Activated naive CD8-positive, alpha-beta T cell treated with anti-CD3 and anti-CD28 coated beads for 36 hours (primary cell): ENCODE results near the gene LDLRAD4. TPM values are rescaled to one million over a fixed set of nuclear protein-coding genes. Genes with fewer than 3 reads are reported as not detected.

Source experiments
- DNase-seq: peaks from one replicate; pipeline ENCODE4 v3.0.0; 2021
- H3K27ac Mint-ChIP-seq: one replicate; pipeline ENCODE4 v1.8.0; 2022; ENCODE audit warnings: mild to moderate bottlenecking, moderate library complexity, mixed read lengths
- H3K27me3 Mint-ChIP-seq: one replicate; pipeline ENCODE4 v1.8.0; 2022; ENCODE audit warnings: mild to moderate bottlenecking, mixed read lengths
- H3K36me3 Mint-ChIP-seq: one replicate; pipeline ENCODE4 v1.8.0; 2021; ENCODE audit warnings: mild to moderate bottlenecking, mixed read lengths
- H3K4me1 Mint-ChIP-seq: one replicate; pipeline ENCODE4 v1.8.0; 2021; ENCODE audit warnings: mixed read lengths
- H3K4me3 Mint-ChIP-seq: one replicate; pipeline ENCODE4 v1.8.0; 2022; ENCODE audit warnings: mild to moderate bottlenecking, moderate library complexity, mixed read lengths
- H3K9me3 Mint-ChIP-seq: one replicate; pipeline ENCODE4 v1.8.0; 2022; ENCODE audit warnings: mixed read lengths
- total RNA-seq, 2 experiments: library from RNA; stranded (reverse); gene quantifications; one replicate each; pipeline ENCODE4 v1.2.3, GENCODE V29; 2021

Gene LDLRAD4
- total RNA-seq, 2 experiments from 2014 or later = 27.4 to 27.5 TPM

- H3K9me3 Mint-ChIP-seq = no peaks in the 10 kb centered on the region
- no peak overlapping the region for H3K4me3 Mint-ChIP-seq
- H3K27ac Mint-ChIP-seq = peak overlapping the region; percentile 93
- no peak for DNase-seq
- H3K4me1 Mint-ChIP-seq = peaks cover 54% of the 10 kb centered on the region
- no peaks in the 10 kb centered on the region for H3K27me3 Mint-ChIP-seq
- H3K36me3 Mint-ChIP-seq = peaks cover 10% of the 10 kb centered on the region
Measured at GRCh38 chr18:13435586-13436333, 217.2 kb downstream of the LDLRAD4 start.

DNA sequence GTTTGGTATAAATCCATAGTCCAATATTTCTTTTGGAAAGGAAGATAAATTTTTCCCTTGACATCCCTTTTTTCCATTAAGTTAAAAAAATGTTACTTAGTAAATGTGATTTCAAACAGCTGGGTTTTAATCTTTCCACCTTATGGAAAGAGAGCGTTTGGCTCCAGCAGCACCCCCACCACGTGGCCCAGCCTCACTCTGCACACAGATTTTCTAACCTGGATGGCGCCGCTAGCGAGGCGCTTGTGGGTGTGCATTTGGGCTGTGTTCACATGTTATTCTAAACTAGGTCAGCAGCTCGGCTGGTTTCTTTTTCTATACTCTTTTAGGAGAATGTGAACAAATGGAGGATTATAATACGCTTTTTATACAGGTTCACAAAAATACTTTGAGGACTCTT, 218.0 kb downstream of the LDLRAD4 start:
- H3K27ac Mint-ChIP-seq = peak overlapping the region; percentile 93
- peaks cover 54% of the 10 kb centered on the region for H3K4me1 Mint-ChIP-seq
- H3K4me3 Mint-ChIP-seq = peak overlapping the region; percentile 25
- DNase-seq = no peak
- H3K9me3 Mint-ChIP-seq = no peaks in the 10 kb centered on the region
- peaks cover 10% of the 10 kb centered on the region for H3K36me3 Mint-ChIP-seq
- H3K27me3 Mint-ChIP-seq = no peaks in the 10 kb centered on the region

GRCh38 chr18:13437034-13437433, 218.5 kb downstream of the LDLRAD4 start:
- Mint-ChIP-seq H3K4me1 (peaks cover 54% of the 10 kb centered on the region), H3K27me3 (no peaks in the 10 kb centered on the region), H3K27ac (peak overlapping the region; percentile 93), H3K4me3 (peak overlapping the region; percentile 68), H3K9me3 (no peaks in the 10 kb centered on the region), H3K36me3 (peaks cover 8% of the 10 kb centered on the region)
- DNase-seq = no peak

- Mint-ChIP-seq H3K36me3 (peaks cover 8% of the 10 kb centered on the region), H3K27ac (peak overlapping the region; percentile 93), H3K4me3 (peak overlapping the region; percentile 68), H3K4me1 (peaks cover 56% of the 10 kb centered on the region), H3K9me3 (no peaks in the 10 kb centered on the region), H3K27me3 (no peaks in the 10 kb centered on the region)
- DNase-seq = peak; percentile 58
Measured at GRCh38 chr18:13437796-13438506, 219.4 kb downstream of the LDLRAD4 start.

- H3K27me3 Mint-ChIP-seq = no peaks in the 10 kb centered on the region
- peaks cover 12% of the 10 kb centered on the region for H3K36me3 Mint-ChIP-seq
- peak overlapping the region; percentile 68 for H3K4me3 Mint-ChIP-seq
- DNase-seq = no peak
- H3K9me3 Mint-ChIP-seq = no peaks in the 10 kb centered on the region
- peaks cover 57% of the 10 kb centered on the region for H3K4me1 Mint-ChIP-seq
- peak overlapping the region; percentile 93 for H3K27ac Mint-ChIP-seq
Measured at GRCh38 chr18:13438507-13439056, 220.0 kb downstream of the LDLRAD4 start.

DNA sequence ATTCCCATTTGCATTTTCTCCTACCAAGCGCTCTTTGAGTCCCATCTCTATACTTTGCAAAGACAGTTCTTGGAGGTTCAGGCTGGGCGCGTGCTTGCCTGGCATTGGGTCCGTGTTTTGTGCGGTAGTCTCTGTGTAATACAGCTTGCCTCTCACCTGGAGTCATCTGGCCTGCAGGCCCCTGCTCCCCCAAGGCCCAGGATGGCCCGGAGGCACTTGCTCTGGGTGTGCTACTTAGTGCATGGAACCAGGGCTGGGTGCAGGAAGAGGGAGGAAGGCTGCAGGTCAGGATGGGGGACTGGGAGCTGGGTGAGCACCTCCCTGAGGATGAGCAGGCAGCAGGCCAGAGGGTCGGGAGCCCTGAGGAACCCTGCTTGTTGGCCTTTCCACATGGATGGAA, 220.9 kb downstream of the LDLRAD4 start:
- peak overlapping the region; percentile 11 for H3K4me3 Mint-ChIP-seq
- peaks cover 12% of the 10 kb centered on the region for H3K36me3 Mint-ChIP-seq
- peak overlapping the region; percentile 67 for H3K27ac Mint-ChIP-seq
- H3K9me3 Mint-ChIP-seq = no peaks in the 10 kb centered on the region
- peaks cover 63% of the 10 kb centered on the region for H3K4me1 Mint-ChIP-seq
- no peak for DNase-seq
- no peaks in the 10 kb centered on the region for H3K27me3 Mint-ChIP-seq

- Mint-ChIP-seq H3K36me3 (peaks cover 12% of the 10 kb centered on the region), H3K4me3 (no peak overlapping the region), H3K9me3 (no peaks in the 10 kb centered on the region), H3K4me1 (peaks cover 60% of the 10 kb centered on the region), H3K27me3 (no peaks in the 10 kb centered on the region), H3K27ac (no peak overlapping the region)
- no peak for DNase-seq
Measured at GRCh38 chr18:13440277-13441248, 222.0 kb downstream of the LDLRAD4 start.

GRCh38 chr18:13441736-13442135, 223.2 kb downstream of the LDLRAD4 start:
- no peak for DNase-seq
- H3K36me3 Mint-ChIP-seq = peaks cover 12% of the 10 kb centered on the region
- H3K27me3 Mint-ChIP-seq = no peaks in the 10 kb centered on the region
- no peaks in the 10 kb centered on the region for H3K9me3 Mint-ChIP-seq
- peaks cover 50% of the 10 kb centered on the region for H3K4me1 Mint-ChIP-seq
- no peak overlapping the region for H3K4me3 Mint-ChIP-seq
- H3K27ac Mint-ChIP-seq = no peak overlapping the region

DNA sequence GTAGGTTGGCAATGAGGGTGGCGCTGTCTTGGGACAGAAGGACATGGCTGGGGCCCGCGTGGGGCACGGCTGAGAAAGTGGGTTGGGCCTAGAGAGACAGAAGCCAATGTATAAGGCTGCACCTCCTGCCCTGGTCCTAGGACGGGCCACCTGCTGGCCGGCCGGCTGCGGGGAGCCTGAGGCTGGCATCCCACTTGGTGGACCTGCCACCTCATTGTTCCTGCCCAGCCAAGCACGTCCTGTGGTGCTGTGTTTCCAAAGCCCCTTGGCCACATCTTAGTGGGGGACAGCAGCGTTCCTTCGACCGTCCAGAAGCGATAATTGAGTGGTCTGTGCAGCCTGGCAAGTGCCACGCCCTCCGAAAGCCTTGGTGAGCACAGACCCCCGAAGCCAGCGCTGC, 223.9 kb downstream of the LDLRAD4 start:
- H3K27me3 Mint-ChIP-seq = no peaks in the 10 kb centered on the region
- H3K9me3 Mint-ChIP-seq = no peaks in the 10 kb centered on the region
- peaks cover 43% of the 10 kb centered on the region for H3K4me1 Mint-ChIP-seq
- H3K4me3 Mint-ChIP-seq = no peak overlapping the region
- DNase-seq = no peak
- peaks cover 12% of the 10 kb centered on the region for H3K36me3 Mint-ChIP-seq
- H3K27ac Mint-ChIP-seq = no peak overlapping the region

- no peak overlapping the region for H3K4me3 Mint-ChIP-seq
- no peaks in the 10 kb centered on the region for H3K9me3 Mint-ChIP-seq
- no peaks in the 10 kb centered on the region for H3K27me3 Mint-ChIP-seq
- peaks cover 36% of the 10 kb centered on the region for H3K4me1 Mint-ChIP-seq
- no peak overlapping the region for H3K27ac Mint-ChIP-seq
- peaks cover 12% of the 10 kb centered on the region for H3K36me3 Mint-ChIP-seq
- no peak for DNase-seq
Measured at GRCh38 chr18:13443552-13443951, 225.0 kb downstream of the LDLRAD4 start.

DNA sequence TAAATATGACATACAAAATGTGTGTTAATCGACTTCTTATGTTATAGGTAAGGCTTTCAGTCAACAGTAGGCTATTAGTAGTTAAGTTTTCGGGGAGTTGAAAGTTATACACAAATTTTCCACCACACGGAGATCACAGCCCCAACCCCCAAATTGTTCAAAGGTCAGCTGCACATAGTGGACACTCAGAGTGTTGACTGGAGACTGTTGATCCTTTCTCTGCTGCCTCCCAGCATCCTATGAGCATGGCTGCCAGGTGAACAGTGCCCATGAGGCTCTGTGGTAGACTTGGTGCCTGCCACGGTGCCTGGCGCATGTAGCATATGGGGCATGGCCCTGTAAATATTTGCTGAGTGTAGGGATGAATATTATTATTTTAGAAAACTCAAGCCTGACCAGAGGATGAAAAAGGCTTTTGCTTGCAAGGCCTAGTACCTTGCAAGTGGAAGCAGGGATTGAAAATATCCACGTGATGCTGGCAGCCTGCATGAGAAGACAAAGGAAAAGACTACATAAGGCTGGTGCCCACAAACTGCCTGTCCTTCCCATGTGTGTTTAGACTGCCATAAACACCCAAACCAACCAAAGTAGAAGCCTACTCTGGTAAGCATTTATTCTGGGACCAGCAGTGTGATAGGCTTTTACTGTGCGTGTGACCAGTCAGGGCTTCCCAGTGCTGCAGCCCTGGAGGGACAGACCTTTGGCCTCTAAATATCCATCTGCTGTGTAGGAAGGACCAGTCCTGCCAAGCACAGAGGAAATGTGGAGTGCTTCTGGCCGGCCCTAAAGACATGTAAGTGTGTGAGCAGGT, 226.1 kb downstream of the LDLRAD4 start:
- Mint-ChIP-seq H3K4me1 (peaks cover 25% of the 10 kb centered on the region), H3K9me3 (no peaks in the 10 kb centered on the region), H3K36me3 (peaks cover 7% of the 10 kb centered on the region), H3K27me3 (no peaks in the 10 kb centered on the region), H3K27ac (no peak overlapping the region), H3K4me3 (no peak overlapping the region)
- DNase-seq = no peak

- H3K27me3 Mint-ChIP-seq = no peaks in the 10 kb centered on the region
- H3K27ac Mint-ChIP-seq = no peak overlapping the region
- H3K4me1 Mint-ChIP-seq = peaks cover 26% of the 10 kb centered on the region
- H3K9me3 Mint-ChIP-seq = no peaks in the 10 kb centered on the region
- H3K4me3 Mint-ChIP-seq = no peak overlapping the region
- H3K36me3 Mint-ChIP-seq = peaks cover 6% of the 10 kb centered on the region
- DNase-seq = no peak
Measured at GRCh38 chr18:13445241-13445897, 226.8 kb downstream of the LDLRAD4 start.

DNA sequence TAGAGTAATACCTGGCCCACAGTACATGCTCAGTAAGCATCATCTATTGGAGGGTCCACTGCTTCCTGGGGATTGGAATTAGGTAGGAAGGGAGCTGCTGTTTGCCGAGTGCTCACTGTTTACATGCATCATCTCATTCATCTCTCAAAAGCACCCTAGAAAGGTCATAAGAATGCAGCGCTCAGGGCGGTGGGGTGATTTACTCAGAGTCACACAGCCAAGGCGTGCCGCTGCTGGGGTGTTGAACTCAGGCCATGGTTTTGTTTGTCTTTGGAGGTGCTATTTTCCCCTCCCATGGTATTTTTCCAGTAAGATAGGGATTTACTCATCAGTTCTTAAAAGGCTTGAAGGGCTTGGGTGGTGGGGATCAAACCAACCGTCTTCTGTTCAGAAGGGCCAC, 227.5 kb downstream of the LDLRAD4 start:
- H3K27ac Mint-ChIP-seq = no peak overlapping the region
- no peak for DNase-seq
- H3K9me3 Mint-ChIP-seq = no peaks in the 10 kb centered on the region
- H3K36me3 Mint-ChIP-seq = peaks cover 5% of the 10 kb centered on the region
- no peak overlapping the region for H3K4me3 Mint-ChIP-seq
- H3K4me1 Mint-ChIP-seq = peaks cover 31% of the 10 kb centered on the region
- H3K27me3 Mint-ChIP-seq = no peaks in the 10 kb centered on the region
